AG04450 (cell line): ENCODE measurements around the gene IP6K3. TPM values are rescaled to one million over a fixed set of nuclear protein-coding genes. Genes with fewer than 3 reads are reported as not detected.

Source experiments
- CTCF ChIA-PET: fragments of 300-600, 350-600 bp; formaldehyde crosslinking; extraction: SDS; loops from one replicate; lab custom pipeline; 2022; ENCODE audit warnings: antibody characterized with exemption, inconsistent platforms; lab: Charles Lee
- POLR2A ChIA-PET: fragments of 350-600 bp; formaldehyde crosslinking; extraction: SDS; loops from one replicate; lab custom pipeline; 2021; ENCODE audit warnings: antibody characterized with exemption, inconsistent platforms; lab: Yijun Ruan, JAX
- DNase-seq: peaks from one replicate; pipeline ENCODE4 v3.0.0-alpha.2; 2011; ENCODE audit warnings: low read depth, low spot score
- H3K27ac ChIP-seq: one replicate; pipeline ENCODE4 v1.5.1; 2012; ENCODE audit warnings: low read depth, low read length, control low read depth
- H3K27me3 ChIP-seq: one replicate; pipeline ENCODE4 v1.6.0; 2012; ENCODE audit warnings: low read length; ENCODE audit not compliant: control insufficient read depth, insufficient read depth
- H3K4me3 ChIP-seq: 2 replicates; pipeline ENCODE4 v1.5.1; 2011; ENCODE audit warnings: mild to moderate bottlenecking, low read depth, low read length, control low read depth
- H3K9me3 ChIP-seq: 2 replicates; pipeline ENCODE4 v1.5.1; 2012; ENCODE audit warnings: low read length; ENCODE audit not compliant: control insufficient read depth, insufficient read depth
- CTCF ChIP-seq: IDR thresholded peaks from 2 replicates; pipeline ENCODE4 v1.5.1; 2011; ENCODE audit warnings: low read depth, low read length, control low read depth, inconsistent platforms
- polyA plus RNA-seq: library from polyadenylated mRNA; depleted of rRNA; stranded (reverse); fragments of >200 nt; gene quantifications from 2 replicates; pipeline ENCODE4 v1.2.3, GENCODE V29; 2011

Gene IP6K3
- polyA plus RNA-seq, 1 experiment: 1.1 TPM

GRCh38 chr6:33694401-33694931, 52.2 kb downstream of the IP6K3 start:
- no peak overlapping the region for H3K4me3 ChIP-seq
- no peak for TF ChIP-seq CTCF
- no peaks in the 10 kb centered on the region for H3K27me3 ChIP-seq
- no peaks in the 10 kb centered on the region; the same call in 1 of the 2 replicates for H3K9me3 ChIP-seq
- peak overlapping the region; percentile 21 for H3K27ac ChIP-seq
- ChIA-PET POLR2A (interaction anchor here (0.6 to 1.2 kb wide), 2 partner anchors 105 to 588 kb away, joined by 4 read pairs; no protein-coding TSS in a partner anchor), CTCF (interaction anchor here (1.1 to 2.5 kb wide), 4 partner anchors 8 to 109 kb away, joined by 3 to 9 read pairs (median 6); partner anchors contain the start of gene UQCC2)
- DNase-seq: no peak

GRCh38 chr6:33693186-33694105, 53.3 kb downstream of the IP6K3 start:
- no peaks in the 10 kb centered on the region for H3K27me3 ChIP-seq
- peak overlapping the region; percentile 21 for H3K27ac ChIP-seq
- ChIA-PET POLR2A (interaction anchor here (0.5 to 1.2 kb wide), 2 partner anchors 74 to 104 kb away, joined by 3 to 4 read pairs; no protein-coding TSS in a partner anchor), CTCF (interaction anchor here (1.1 to 2.5 kb wide), 5 partner anchors 9 to 108 kb away, joined by 3 to 9 read pairs (median 5); partner anchors contain the start of gene UQCC2)
- no peak overlapping the region for H3K4me3 ChIP-seq
- DNase-seq: no peak
- TF ChIP-seq CTCF: no peak
- no peaks in the 10 kb centered on the region; the same call in 1 of the 2 replicates for H3K9me3 ChIP-seq

DNA sequence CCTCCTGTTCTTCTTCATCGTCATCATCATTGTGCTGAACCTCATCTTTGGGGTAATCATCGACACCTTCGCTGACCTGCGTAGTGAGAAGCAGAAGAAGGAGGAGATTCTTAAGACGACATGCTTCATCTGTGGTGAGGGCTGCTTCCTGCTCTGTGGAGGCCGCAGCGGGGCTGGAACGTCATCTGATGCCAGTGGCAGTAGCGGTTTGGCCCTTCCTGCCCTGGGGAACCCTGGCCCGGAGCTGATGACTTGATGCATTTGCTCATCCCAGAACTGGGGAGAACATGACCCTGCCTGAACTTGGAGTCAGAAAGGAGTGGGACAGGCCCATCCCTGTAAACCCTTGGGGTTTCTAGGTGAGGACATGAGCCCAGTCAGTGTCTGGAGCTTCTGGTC, 53.9 kb downstream of the IP6K3 start:
- Histone ChIP-seq H3K27ac (no peak overlapping the region), H3K27me3 (no peaks in the 10 kb centered on the region), H3K9me3 (no peaks in the 10 kb centered on the region; the same call in 1 of the 2 replicates), H3K4me3 (no peak overlapping the region)
- no peak for DNase-seq
- no peak for TF ChIP-seq CTCF
- ChIA-PET CTCF (interaction anchor here (1.5 kb wide), 1 partner anchor 103 kb away, joined by 5 read pairs; no protein-coding TSS in a partner anchor), POLR2A (no interaction called here)

- Histone ChIP-seq H3K9me3 (no peaks in the 10 kb centered on the region; the same call in 1 of the 2 replicates), H3K27me3 (no peaks in the 10 kb centered on the region), H3K4me3 (no peak overlapping the region), H3K27ac (no peak overlapping the region)
- CTCF ChIA-PET: interaction anchor here (0.8 to 1.5 kb wide), 2 partner anchors 9 to 102 kb away, joined by 3 to 5 read pairs; no protein-coding TSS in a partner anchor
- DNase-seq: no peak
- POLR2A ChIA-PET: no interaction called here
- TF ChIP-seq CTCF: no peak
Observed at GRCh38 chr6:33692078-33692759, 54.5 kb downstream of the IP6K3 start.
